ENCODE measurements around the gene MIOX. TPM values are rescaled to one million over a fixed set of nuclear protein-coding genes. Genes with fewer than 3 reads are reported as not detected.

The MIOX gene
- not detected for total RNA-seq
- long read RNA-seq = 0 reads

DNA sequence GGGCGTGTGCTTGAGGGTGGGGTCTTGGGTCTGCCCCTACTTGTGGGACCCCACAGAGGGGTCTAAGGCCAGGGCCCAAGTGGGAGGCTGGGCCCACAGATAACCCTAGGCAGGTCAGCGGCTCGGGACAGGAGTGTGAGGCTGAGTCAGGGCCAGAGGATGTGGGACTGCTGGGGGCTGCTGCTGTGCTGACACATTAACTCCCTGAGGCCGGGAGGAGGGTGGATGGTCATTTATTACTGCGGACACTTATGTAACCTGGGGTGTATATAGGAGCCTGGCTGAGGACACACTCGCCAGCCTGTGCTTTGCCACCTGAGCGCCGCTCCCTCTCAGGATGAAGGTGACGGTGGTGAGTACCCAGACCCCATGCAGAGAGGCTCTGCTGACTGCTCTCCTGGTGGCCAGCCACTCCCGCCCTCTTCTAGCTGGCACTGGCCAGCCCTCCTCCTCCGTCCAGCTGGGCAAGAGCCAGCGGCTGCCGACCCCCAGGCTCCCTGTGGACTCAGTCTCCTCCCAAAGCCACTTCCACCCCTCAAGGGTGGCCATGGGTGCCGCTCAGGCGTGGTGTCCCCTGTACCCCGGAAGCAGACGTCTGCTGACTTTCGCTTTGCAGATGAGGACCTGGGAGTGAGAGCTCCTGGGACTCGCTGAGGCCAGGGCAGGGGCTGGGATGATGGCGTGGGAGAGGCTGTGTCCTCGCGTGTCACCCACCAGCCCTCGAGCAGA, at the start of gene MIOX:
Gene MIOX, plus strand, starts transcription at position 299 of the 729 bp plus-strand sequence. Its CDS starts 39 bp downstream, at position 338.
- no peaks in the 10 kb centered on the region for H3K9me3 ChIP-seq (replicated peaks)
- TF ChIP-seq, protein P1, sequence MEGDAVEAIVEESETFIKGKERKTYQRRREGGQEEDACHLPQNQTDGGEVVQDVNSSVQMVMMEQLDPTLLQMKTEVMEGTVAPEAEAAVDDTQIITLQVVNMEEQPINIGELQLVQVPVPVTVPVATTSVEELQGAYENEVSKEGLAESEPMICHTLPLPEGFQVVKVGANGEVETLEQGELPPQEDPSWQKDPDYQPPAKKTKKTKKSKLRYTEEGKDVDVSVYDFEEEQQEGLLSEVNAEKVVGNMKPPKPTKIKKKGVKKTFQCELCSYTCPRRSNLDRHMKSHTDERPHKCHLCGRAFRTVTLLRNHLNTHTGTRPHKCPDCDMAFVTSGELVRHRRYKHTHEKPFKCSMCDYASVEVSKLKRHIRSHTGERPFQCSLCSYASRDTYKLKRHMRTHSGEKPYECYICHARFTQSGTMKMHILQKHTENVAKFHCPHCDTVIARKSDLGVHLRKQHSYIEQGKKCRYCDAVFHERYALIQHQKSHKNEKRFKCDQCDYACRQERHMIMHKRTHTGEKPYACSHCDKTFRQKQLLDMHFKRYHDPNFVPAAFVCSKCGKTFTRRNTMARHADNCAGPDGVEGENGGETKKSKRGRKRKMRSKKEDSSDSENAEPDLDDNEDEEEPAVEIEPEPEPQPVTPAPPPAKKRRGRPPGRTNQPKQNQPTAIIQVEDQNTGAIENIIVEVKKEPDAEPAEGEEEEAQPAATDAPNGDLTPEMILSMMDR (IDR thresholded peaks at IDR 0.05; ENCODE audit: borderline replicate concordance) = no peak
- H3K27me3 ChIP-seq (ENCODE audit: low read depth) = peaks cover 79% of the 10 kb centered on the region
- no peaks in the 10 kb centered on the region for H3K36me3 ChIP-seq
- intact Hi-C loops (cut with micrococcal nuclease) = no loop called here
- no peak within 1 kb of the TSS for H3K4me3 ChIP-seq
- H3K27ac ChIP-seq (replicated peaks) = no peak within 1 kb of the TSS
- peaks cover 6% of the 10 kb centered on the region for H3K4me1 ChIP-seq
- DNase-seq = no peak

DNA sequence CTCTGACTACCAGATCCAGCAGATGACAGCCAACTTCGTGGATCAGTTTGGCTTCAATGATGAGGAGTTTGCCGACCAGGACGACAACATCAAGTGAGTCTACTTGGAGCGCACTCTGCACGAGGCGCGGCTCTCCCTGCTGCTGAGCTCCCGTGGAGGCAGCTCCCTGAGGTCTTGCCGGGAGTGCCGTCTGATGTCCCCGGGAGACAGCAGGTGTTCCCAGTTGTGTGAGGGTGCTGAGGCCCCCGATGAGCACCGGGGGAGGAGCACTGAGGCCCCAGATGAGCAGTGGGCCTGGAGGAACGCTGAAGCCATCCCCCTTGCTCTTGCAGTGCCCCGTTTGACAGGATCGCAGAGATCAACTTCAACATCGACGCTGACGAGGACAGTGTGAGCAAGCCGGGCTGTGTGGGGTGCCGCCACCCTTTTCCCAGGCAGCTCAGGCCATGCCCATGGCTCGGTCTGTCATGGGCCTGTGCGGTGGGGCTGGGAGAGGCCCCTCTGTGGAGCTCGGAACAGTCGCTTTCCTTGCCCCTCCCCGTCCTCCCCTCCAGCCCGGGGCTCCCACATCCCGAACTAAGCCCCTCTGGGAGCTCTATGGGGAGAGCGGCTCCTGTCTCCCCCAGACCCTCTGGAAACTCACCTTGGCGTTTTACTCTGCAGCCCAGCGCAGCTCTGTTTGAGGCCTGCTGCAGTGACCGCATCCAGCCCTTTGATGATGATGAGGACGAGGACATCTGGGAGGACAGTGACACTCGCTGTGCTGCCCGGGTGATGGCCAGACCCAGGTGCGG, 49.0 kb upstream of the MIOX start:
- H3K4me3 ChIP-seq = no peak overlapping the region
- H3K9me3 ChIP-seq (replicated peaks) = no peaks in the 10 kb centered on the region
- no peaks in the 10 kb centered on the region for H3K4me1 ChIP-seq
- peaks cover 77% of the 10 kb centered on the region for H3K36me3 ChIP-seq
- no peaks in the 10 kb centered on the region for H3K27me3 ChIP-seq (ENCODE audit: low read depth)
- no peak for DNase-seq
- H3K27ac ChIP-seq (replicated peaks) = no peak overlapping the region
- intact Hi-C loops (cut with micrococcal nuclease) = no loop called here
- TF ChIP-seq, protein P1 (IDR thresholded peaks at IDR 0.05; ENCODE audit: borderline replicate concordance) = no peak

DNA sequence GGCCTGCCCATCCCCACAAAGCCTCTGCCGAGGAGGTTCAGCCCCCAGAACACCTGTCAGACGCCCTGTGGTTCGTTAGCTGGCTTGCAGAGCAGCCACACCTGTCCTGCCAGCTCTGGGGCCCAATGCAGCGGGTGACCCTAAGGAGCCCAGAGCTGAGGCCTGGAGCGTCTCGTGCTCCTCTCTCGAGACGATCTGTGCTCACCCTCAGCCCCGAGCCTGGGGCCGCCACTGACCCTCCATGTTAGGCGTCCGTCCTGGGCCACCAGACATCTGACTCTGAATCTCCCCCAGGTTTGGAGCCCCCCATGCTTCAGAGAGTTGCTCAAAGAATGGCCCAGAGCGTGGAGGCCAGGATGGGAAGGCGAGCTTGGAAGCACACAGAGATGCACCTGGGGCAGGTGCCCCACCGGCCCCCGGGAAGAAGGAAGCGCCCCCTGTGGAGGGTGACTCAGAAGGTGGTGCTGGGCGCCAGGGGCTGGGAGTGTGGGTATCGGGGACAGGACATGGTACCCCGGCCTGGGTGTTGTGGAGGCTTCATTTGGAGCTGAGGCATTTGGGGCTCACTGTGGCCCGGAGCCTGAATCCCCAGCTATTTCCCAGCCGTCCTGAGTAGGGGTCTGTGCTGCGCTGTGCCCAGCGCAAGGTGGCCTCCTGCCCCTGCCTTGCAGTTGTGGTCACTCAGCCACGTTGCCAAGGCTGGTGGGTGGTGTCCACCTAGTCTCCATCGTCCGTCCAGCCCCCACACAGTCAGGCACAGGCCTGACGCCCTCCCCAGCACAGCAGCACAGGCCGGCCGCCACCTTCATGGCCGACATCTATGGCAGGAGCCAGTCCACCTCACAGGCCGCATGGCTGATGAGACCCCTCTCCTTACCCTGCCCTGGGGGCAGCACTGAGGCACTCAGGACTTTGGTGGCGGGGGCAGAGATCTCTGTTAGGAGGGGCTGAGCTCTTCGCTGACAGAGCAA, 48.1 kb upstream of the MIOX start:
- H3K4me3 ChIP-seq = no peak overlapping the region
- H3K4me1 ChIP-seq = no peaks in the 10 kb centered on the region
- no peak for DNase-seq
- TF ChIP-seq, protein P1 (IDR thresholded peaks at IDR 0.05; ENCODE audit: borderline replicate concordance) = no peak
- H3K36me3 ChIP-seq = peaks cover 74% of the 10 kb centered on the region
- H3K27ac ChIP-seq (replicated peaks) = no peak overlapping the region
- H3K9me3 ChIP-seq (replicated peaks) = no peaks in the 10 kb centered on the region
- intact Hi-C loops (cut with micrococcal nuclease) = no loop called here
- no peaks in the 10 kb centered on the region for H3K27me3 ChIP-seq (ENCODE audit: low read depth)

DNA sequence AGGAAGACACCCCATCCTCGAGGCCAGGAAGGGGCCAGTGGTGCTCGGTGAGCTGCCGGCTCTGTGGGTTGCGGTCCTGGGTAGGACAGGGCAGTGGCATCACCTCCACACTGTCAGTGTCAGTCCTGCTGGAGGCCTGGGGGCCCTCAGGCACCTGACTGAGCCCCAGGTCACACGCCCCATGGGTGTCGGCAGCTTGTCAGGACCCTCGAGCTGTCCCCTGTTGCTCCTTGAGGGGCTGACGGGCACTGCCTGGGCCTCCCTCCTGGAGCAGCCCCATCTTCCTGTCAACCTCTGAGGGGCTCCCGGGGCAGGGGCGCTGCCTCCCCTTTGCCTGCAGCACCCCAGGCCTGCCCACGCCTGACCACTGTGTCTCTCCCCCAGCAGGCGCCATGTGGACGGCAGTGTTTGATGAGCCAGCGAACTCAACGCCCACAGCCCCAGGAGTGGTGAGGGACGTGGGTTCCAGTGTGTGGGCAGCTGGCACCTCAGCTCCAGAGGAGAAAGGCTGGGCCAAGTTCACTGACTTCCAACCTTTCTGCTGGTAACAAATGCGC, 47.3 kb upstream of the MIOX start:
- no peak for DNase-seq
- TF ChIP-seq, protein P1 (IDR thresholded peaks at IDR 0.05; ENCODE audit: borderline replicate concordance) = no peak
- intact Hi-C loops (cut with micrococcal nuclease) = no loop called here
- Histone ChIP-seq H3K27me3 (ENCODE audit: low read depth) (no peaks in the 10 kb centered on the region), H3K4me1 (peaks cover 1% of the 10 kb centered on the region), H3K9me3 (replicated peaks) (no peaks in the 10 kb centered on the region), H3K36me3 (peaks cover 82% of the 10 kb centered on the region), H3K27ac (replicated peaks) (no peak overlapping the region), H3K4me3 (no peak overlapping the region)

- intact Hi-C loops (cut with micrococcal nuclease) = no loop called here
Measured at GRCh38 chr22:50439871-50440331, 46.8 kb upstream of the MIOX start.

More at GRCh38 chr22:50439871-50440331, 46.8 kb upstream of the MIOX start:
- Histone ChIP-seq H3K36me3 (peaks cover 84% of the 10 kb centered on the region), H3K9me3 (replicated peaks) (no peaks in the 10 kb centered on the region), H3K4me1 (peaks cover 5% of the 10 kb centered on the region), H3K27me3 (ENCODE audit: low read depth) (no peaks in the 10 kb centered on the region), H3K27ac (replicated peaks) (no peak overlapping the region), H3K4me3 (no peak overlapping the region)
- no peak for DNase-seq
- TF ChIP-seq, protein P1 (IDR thresholded peaks at IDR 0.05; ENCODE audit: borderline replicate concordance) = no peak

Data from left ventricle myocardium inferior (tissue), 1 donor.